Measurements from ENCODE around the gene KLHL18. TPM values are rescaled to one million over a fixed set of nuclear protein-coding genes. Genes with fewer than 3 reads are reported as not detected.

Gene KLHL18
- 25.7 and 33.0 TPM in 2 replicates for total RNA-seq

DNA sequence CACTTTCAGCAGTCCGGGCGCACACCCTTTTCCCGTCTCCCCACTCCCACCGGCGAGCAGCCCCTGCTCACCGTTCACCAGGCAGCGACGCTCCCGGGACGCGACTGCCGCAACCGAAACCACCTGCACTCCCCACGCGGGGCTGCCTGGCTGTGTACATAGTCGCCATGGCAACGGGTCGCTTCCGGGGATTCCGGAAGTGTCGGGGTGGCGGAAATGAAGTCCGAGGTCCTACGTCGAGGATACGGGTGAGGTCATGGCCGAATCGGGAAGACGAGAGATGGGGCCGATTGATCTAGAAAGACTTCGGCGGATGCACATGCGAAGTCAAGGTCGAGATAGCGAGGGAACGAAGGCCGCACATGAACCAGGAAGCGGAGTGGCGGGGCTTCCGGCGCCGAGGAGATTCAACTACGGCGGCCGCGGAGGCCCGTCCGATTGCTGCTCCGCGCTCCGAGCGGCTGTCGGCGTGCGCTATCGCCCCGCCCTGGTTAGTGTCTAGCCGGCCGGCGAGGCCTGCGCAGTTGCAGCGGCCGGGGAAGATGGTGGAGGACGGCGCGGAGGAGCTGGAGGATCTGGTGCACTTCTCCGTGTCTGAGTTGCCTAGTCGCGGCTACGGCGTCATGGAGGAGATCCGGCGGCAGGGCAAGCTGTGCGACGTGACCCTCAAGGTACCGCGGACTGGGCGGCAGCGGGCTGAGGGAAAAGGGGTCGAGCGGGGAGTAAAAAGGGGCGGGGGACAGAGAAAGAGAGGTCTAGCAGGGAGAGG lies at the start of gene KLHL18, which contains the start of gene KIF9:
Gene KLHL18 (plus strand): TSS at position 521 of the 769 bp plus-strand sequence. CDS start 22 bp downstream, at position 543.
Gene KIF9 (minus strand): TSS at position 376 of the 769 bp plus-strand sequence. CDS start 5,425 bp downstream, outside the sequence.

DNA sequence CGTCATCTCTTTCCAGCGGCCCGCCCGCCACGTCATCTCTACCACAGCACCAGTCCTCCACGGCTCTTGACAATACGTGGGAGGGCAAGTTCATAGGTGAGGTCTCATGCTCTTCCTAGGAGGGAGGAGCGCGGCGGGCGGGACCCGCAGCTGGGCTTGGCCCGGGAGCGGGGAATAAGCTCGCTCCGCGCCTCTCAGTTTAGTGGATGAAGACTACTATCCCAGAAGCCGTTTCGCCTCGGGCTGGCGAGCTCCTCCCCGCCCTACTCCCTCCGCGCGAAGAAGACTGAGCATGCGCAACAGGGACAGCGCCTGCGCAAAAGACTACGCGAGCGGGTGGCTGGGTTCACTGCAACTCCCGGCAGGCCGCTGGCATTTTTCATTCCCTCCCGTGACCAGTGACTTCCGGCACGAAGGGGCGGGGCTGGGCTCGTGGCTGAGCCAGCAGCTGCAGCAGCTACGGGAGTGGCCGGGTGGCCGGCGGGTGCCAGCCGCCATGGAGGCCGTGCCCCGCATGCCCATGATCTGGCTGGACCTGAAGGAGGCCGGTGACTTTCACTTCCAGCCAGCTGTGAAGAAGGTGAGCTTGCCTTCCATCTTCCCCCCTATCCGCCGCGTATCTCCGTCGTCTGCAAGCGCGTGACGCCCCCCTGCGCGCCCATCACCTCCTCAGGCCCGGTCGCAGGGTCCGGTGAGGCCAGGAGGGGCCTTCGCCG lies 98.0 kb downstream of the KLHL18 start, which contains the start of gene PTPN23:
Gene PTPN23 (plus strand): TSS at position 421 of the 716 bp plus-strand sequence. CDS start 76 bp downstream, at position 497.

Other genes starting within 250 kb of the KLHL18 start
- 15.4 and 17.8 TPM in 2 replicates for gene SETD2, start 118.8 kb upstream of the KLHL18 start, total RNA-seq
- 10.1 and 17.3 TPM in 2 replicates for gene KIF9, start 145 bp upstream of the KLHL18 start, total RNA-seq
- gene PTPN23, start 98.1 kb downstream of the KLHL18 start, total RNA-seq = 23.0 and 26.2 TPM in 2 replicates
- gene SCAP, start 193.0 kb downstream of the KLHL18 start, total RNA-seq = 41.8 and 53.3 TPM in 2 replicates
- 30.2 and 31.9 TPM in 2 replicates for gene ELP6, start 230.8 kb downstream of the KLHL18 start, total RNA-seq

Measured in mammary microvascular endothelial cell (primary cell).